Measurements from ENCODE around the gene ETFB.
A peak's percentile ranks its signal among the peaks of the same experiment; 100 is the strongest.

The ETFB gene

GRCh38 chr19:51365965-51366388 is at the start of gene ETFB:
Gene ETFB (minus strand): TSS chr19:51366388. CDS start chr19:51366326, 62 bp downstream.
- no peak for TF ChIP-seq CTCF (IDR thresholded peaks at IDR 0.05)

- no peak for TF ChIP-seq CTCF (IDR thresholded peaks at IDR 0.05)
Observed at GRCh38 chr19:51415187-51415586, 49.0 kb upstream of the ETFB start.

DNA sequence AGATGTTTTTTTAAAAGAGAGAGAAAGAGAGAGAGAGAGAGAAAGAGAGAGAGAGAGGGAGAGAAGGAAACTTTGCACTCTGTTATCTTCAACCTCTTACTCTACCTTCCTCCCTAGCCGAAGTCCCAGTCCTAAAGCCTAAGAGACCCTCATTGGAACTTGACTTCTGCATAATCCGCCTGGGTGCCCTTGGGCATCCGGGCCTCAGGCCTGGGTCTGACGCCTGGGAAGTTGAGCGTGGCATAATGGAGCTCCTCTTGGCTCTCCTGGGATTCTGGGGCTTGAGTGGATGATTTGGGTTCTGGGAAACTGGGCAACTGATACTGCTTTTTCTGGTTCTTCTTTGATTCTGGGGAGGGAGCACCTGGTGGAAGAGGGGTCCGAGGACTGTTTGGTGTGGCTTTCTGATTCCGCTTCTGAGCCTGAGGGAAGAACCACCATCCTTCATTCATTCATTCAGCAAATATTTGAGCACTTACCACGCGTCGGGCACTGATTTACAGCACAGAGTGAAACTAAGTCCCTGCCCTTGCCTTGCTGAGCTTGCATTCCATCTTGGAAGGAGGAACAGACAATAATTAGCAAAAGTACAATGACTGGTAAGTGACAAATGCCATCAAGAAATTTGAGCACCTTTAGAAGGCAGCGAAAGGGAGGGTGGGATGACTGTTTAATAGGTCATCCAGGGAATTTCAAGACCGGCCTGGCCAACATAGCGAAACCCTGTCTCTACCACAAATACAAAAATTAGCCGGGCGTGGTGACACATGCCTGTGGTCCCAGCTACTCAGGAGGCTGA is 45.0 kb upstream of the ETFB start:
- no peak for TF ChIP-seq CTCF (IDR thresholded peaks at IDR 0.05)

GRCh38 chr19:51407511-51408131 is 41.4 kb upstream of the ETFB start:
- peak; percentile 25; the same call in 1 of the 2 replicates for TF ChIP-seq CTCF (IDR thresholded peaks at IDR 0.05)

GRCh38 chr19:51402117-51402516 is 35.9 kb upstream of the ETFB start:
- TF ChIP-seq CTCF (IDR thresholded peaks at IDR 0.05), result no peak

DNA sequence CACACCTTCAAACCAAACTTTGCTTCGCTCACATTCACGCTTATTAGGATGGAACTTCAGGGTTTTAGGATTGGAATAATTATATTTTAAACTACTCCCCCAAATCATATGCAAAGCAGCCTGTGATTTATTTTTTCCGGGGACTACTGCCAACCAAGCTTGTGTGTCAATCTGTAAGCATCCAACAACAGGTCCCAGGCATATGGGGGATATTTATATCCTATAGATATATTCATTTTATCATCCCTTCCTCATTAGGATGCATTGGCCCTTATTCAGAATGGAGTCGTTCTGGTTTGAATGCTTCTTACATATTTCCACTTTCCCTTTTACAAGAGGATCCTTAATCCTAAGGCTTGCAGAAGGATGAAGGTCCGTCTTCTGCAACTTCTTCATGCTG is 33.0 kb upstream of the ETFB start:
- no peak for TF ChIP-seq CTCF (IDR thresholded peaks at IDR 0.05)

- TF ChIP-seq CTCF (IDR thresholded peaks at IDR 0.05), result peak; percentile 73
Observed at GRCh38 chr19:51398096-51398704, 32.0 kb upstream of the ETFB start.

Data from LNCAP (cell line).